ENCODE measurements around the gene RAB3A. TPM values are rescaled to one million over a fixed set of nuclear protein-coding genes. Genes with fewer than 3 reads are reported as not detected.

Gene RAB3A
- total RNA-seq, 1 experiment from 2014 or later: 1.0 TPM

GRCh38 chr19:18192673-18193387 lies 11.0 kb downstream of the RAB3A start, which contains the start of gene MPV17L2:
TSS of gene MPV17L2 (plus strand) at chr19:18193218. CDS start at chr19:18193282, 64 bp downstream.
- peak within 1 kb of the TSS; percentile 66 to 73 for H3K4me3 ChIP-seq (ENCODE audit: low read depth in 2 of 2, low read length in 2 of 2)
- peaks cover 7% of the 10 kb centered on the region for H3K4me1 ChIP-seq (ENCODE audit: control insufficient read depth, insufficient read depth, low read length)
- H3K27me3 ChIP-seq (ENCODE audit: control insufficient read depth, insufficient read depth, low read length): no peaks in the 10 kb centered on the region
- ChIA-PET CTCF (interaction anchor here (1.7 kb wide), 1 partner anchor 59 kb away, joined by 10 read pairs; no protein-coding TSS in a partner anchor), POLR2A (interaction anchor here (0.6 kb wide), 2 partner anchors 13 to 160 kb away, joined by 3 to 5 read pairs; no protein-coding TSS in a partner anchor)
- no peaks in the 10 kb centered on the region; the same call in 1 of the 2 replicates for H3K36me3 ChIP-seq (ENCODE audit: control insufficient read depth, insufficient read depth, low read length)
- peak; percentile 96 for ATAC-seq
- BruUV-seq (replicated peaks): no TSS peak
- intact Hi-C loops (cut with micrococcal nuclease; ENCODE audit: unreplicated experiment): no loop called here
- peak; percentile 97 for DNase-seq (ENCODE audit: low read depth, low spot score)
- in situ Hi-C loops (cut with HindIII; ENCODE audit: low pct_unique_long_range_greater_than_20kb, low sequenced_read_pairs): no loop called here
- no peaks in the 10 kb centered on the region for H3K9me3 ChIP-seq (ENCODE audit: control insufficient read depth, insufficient read depth, low read depth, low read length)
- H3K27ac ChIP-seq (ENCODE audit: low read length): peak within 1 kb of the TSS; percentile 86
- TF ChIP-seq, protein P1, sequence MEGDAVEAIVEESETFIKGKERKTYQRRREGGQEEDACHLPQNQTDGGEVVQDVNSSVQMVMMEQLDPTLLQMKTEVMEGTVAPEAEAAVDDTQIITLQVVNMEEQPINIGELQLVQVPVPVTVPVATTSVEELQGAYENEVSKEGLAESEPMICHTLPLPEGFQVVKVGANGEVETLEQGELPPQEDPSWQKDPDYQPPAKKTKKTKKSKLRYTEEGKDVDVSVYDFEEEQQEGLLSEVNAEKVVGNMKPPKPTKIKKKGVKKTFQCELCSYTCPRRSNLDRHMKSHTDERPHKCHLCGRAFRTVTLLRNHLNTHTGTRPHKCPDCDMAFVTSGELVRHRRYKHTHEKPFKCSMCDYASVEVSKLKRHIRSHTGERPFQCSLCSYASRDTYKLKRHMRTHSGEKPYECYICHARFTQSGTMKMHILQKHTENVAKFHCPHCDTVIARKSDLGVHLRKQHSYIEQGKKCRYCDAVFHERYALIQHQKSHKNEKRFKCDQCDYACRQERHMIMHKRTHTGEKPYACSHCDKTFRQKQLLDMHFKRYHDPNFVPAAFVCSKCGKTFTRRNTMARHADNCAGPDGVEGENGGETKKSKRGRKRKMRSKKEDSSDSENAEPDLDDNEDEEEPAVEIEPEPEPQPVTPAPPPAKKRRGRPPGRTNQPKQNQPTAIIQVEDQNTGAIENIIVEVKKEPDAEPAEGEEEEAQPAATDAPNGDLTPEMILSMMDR (IDR thresholded peaks at IDR 0.05): no peak
- TF ChIP-seq SIN3A (IDR thresholded peaks at IDR 0.05; ENCODE audit: borderline replicate concordance, insufficient read depth, low read depth, low read length) (no peak), POLR2AphosphoS5 (IDR thresholded peaks at IDR 0.05; ENCODE audit: low read depth, low read length) (no peak), TCF7L2 (IDR thresholded peaks at IDR 0.05; ENCODE audit: low read depth, low read length) (no peak; the same call in 1 of the 2 replicates)
- TF ChIP-seq, protein P2, sequence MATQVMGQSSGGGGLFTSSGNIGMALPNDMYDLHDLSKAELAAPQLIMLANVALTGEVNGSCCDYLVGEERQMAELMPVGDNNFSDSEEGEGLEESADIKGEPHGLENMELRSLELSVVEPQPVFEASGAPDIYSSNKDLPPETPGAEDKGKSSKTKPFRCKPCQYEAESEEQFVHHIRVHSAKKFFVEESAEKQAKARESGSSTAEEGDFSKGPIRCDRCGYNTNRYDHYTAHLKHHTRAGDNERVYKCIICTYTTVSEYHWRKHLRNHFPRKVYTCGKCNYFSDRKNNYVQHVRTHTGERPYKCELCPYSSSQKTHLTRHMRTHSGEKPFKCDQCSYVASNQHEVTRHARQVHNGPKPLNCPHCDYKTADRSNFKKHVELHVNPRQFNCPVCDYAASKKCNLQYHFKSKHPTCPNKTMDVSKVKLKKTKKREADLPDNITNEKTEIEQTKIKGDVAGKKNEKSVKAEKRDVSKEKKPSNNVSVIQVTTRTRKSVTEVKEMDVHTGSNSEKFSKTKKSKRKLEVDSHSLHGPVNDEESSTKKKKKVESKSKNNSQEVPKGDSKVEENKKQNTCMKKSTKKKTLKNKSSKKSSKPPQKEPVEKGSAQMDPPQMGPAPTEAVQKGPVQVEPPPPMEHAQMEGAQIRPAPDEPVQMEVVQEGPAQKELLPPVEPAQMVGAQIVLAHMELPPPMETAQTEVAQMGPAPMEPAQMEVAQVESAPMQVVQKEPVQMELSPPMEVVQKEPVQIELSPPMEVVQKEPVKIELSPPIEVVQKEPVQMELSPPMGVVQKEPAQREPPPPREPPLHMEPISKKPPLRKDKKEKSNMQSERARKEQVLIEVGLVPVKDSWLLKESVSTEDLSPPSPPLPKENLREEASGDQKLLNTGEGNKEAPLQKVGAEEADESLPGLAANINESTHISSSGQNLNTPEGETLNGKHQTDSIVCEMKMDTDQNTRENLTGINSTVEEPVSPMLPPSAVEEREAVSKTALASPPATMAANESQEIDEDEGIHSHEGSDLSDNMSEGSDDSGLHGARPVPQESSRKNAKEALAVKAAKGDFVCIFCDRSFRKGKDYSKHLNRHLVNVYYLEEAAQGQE (IDR thresholded peaks at IDR 0.05; ENCODE audit: insufficient read depth in 1 of 2, low read depth in 2 of 2, low read length in 1 of 2): no peak

DNA sequence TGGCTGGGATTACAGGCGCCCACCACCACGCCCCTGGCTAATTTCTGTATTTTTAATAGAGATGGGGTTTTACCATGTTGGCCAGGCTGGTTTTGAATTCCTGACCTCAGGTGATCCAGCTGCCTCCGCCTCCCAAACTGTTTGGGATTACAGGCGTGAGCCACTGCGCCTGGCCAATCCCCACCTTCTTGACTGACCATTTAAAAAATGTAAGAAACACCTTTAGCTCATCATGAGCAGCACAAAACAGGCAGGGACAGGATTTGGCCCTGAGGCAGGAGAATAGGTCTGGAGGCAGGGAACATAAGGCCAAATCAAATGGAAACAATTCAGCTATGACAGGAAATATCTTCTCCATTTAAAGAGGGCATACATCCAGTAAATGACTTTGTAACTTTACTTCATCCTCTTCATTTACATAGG lies 12.2 kb downstream of the RAB3A start:
- no peak for ATAC-seq
- TF ChIP-seq, protein P1 (IDR thresholded peaks at IDR 0.05): no peak
- TF ChIP-seq POLR2AphosphoS5 (IDR thresholded peaks at IDR 0.05; ENCODE audit: low read depth, low read length) (no peak), SIN3A (IDR thresholded peaks at IDR 0.05; ENCODE audit: borderline replicate concordance, insufficient read depth, low read depth, low read length) (no peak), TCF7L2 (IDR thresholded peaks at IDR 0.05; ENCODE audit: low read depth, low read length) (no peak)
- TF ChIP-seq, protein P2 (IDR thresholded peaks at IDR 0.05; ENCODE audit: insufficient read depth in 1 of 2, low read depth in 2 of 2, low read length in 1 of 2): no peak
- in situ Hi-C loops (cut with HindIII; ENCODE audit: low pct_unique_long_range_greater_than_20kb, low sequenced_read_pairs) (no loop called here), intact Hi-C loops (cut with micrococcal nuclease; ENCODE audit: unreplicated experiment) (no loop called here)
- ChIA-PET CTCF (interaction anchor here (0.6 to 1.7 kb wide), 2 partner anchors 55 to 60 kb away, joined by 3 to 10 read pairs; no protein-coding TSS in a partner anchor), POLR2A (no interaction called here)
- H3K27ac ChIP-seq (ENCODE audit: low read length): peak overlapping the region; percentile 86
- peak overlapping the region; percentile 43 to 61 for H3K4me3 ChIP-seq (ENCODE audit: low read depth in 2 of 2, low read length in 2 of 2)
- H3K27me3 ChIP-seq (ENCODE audit: control insufficient read depth, insufficient read depth, low read length): no peaks in the 10 kb centered on the region
- no peaks in the 10 kb centered on the region; the same call in 1 of the 2 replicates for H3K36me3 ChIP-seq (ENCODE audit: control insufficient read depth, insufficient read depth, low read length)
- DNase-seq (ENCODE audit: low read depth, low spot score): no peak
- peaks cover 7% of the 10 kb centered on the region for H3K4me1 ChIP-seq (ENCODE audit: control insufficient read depth, insufficient read depth, low read length)
- no peaks in the 10 kb centered on the region for H3K9me3 ChIP-seq (ENCODE audit: control insufficient read depth, insufficient read depth, low read depth, low read length)
- BruUV-seq (replicated peaks): no TSS peak

All from Panc1 (cell line).